ENCODE results near the gene PHB1. TPM values are rescaled to one million over a fixed set of nuclear protein-coding genes. Genes with fewer than 3 reads are reported as not detected.

PHB1 gene
- total RNA-seq, 1 experiment from 2014 or later: 413 TPM

DNA sequence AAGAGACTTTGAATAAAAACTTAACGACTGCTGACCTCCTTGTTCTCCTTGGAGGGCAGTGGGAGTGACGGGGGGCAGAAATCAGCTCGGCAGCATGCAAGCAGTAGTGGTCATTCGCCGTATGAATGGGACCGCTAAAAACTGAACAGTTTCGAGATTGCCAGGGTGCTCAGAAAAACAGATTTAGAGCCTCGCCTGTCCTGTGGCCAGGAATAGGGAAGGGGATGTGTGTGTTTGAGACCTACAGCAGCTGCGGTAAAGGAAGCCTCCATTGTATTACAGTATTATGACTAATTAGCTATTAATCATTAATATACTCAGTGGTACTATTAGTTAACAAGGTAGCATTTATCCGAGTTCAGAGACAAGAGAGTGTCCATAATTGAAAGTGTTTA lies 52.0 kb downstream of the PHB1 start:
- Mint-ChIP-seq H3K27me3 (ENCODE audit: unreplicated experiment) (no peaks in the 10 kb centered on the region), H3K36me3 (ENCODE audit: insufficient read depth, unreplicated experiment) (peaks cover 22% of the 10 kb centered on the region), H3K4me1 (ENCODE audit: low read depth, unreplicated experiment) (peaks cover 36% of the 10 kb centered on the region), H3K4me3 (ENCODE audit: low read depth, unreplicated experiment) (peak overlapping the region; percentile 74), H3K27ac (ENCODE audit: unreplicated experiment) (peak overlapping the region; percentile 57), H3K9me3 (ENCODE audit: low read depth, unreplicated experiment) (no peaks in the 10 kb centered on the region)
- BruUV-seq (replicated peaks): TSS peak; percentile 34
- DNase-seq: no peak
- intact Hi-C loops (cut with micrococcal nuclease; ENCODE audit: unreplicated experiment): loop anchor here (2.0 kb wide), 1 partner anchor 32 kb away; no protein-coding TSS in a partner anchor
- CTCF ChIA-PET: interaction anchor here (0.5 to 1.3 kb wide), 11 partner anchors 8 to 1991 kb away, joined by 3 to 7 read pairs (median 3); no protein-coding TSS in a partner anchor
- TF ChIP-seq, protein P1, sequence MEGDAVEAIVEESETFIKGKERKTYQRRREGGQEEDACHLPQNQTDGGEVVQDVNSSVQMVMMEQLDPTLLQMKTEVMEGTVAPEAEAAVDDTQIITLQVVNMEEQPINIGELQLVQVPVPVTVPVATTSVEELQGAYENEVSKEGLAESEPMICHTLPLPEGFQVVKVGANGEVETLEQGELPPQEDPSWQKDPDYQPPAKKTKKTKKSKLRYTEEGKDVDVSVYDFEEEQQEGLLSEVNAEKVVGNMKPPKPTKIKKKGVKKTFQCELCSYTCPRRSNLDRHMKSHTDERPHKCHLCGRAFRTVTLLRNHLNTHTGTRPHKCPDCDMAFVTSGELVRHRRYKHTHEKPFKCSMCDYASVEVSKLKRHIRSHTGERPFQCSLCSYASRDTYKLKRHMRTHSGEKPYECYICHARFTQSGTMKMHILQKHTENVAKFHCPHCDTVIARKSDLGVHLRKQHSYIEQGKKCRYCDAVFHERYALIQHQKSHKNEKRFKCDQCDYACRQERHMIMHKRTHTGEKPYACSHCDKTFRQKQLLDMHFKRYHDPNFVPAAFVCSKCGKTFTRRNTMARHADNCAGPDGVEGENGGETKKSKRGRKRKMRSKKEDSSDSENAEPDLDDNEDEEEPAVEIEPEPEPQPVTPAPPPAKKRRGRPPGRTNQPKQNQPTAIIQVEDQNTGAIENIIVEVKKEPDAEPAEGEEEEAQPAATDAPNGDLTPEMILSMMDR (IDR thresholded peaks at IDR 0.05; ENCODE audit: unreplicated experiment): no peak

DNA sequence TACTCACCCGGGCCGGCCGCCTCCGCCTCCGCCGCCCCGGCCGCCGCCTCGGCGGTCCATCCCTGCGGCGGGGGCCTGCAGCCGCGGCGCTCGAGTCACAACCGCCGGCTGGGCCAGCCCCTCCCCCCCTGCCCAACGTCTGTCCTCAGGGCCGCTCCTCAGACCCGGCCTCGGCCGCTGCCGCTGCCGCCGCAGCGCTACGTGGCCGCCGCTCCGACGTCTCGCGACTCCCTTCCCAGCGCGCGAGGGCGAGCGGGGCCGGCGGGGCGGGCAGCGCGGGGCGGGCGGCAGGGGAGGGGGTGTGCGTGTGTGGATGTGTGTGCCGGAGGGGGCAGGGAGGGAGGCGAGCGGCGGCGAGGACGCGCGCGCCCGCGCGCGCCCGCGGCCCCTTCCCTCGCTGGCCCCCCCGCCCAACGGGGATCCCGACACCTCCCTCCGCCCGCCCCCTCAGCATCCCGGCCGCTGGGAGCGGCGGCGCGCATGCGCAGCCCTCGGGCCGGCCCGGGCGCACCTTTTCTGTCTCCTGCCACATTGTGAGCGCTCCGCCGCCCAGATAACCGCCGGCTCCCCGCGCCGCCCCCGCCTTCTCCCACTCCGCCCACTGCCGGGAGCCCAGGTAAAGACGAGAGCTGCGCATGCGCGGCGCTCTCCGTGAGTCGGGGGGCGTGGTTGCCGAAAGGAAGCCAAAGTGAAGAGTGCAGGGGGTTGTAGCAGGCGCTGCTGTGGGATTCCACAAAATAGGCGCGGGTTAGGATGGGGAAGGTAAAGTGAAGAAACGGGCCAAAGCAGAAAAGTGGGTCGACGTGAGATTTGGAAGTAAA lies 52.6 kb downstream of the PHB1 start, which contains the start of gene ZNF652:
ZNF652 (minus strand) TSS at position 349 of the 821 bp plus-strand sequence. CDS start 44,525 bp downstream, outside the sequence.
- H3K36me3 Mint-ChIP-seq (ENCODE audit: insufficient read depth, unreplicated experiment): peaks cover 22% of the 10 kb centered on the region
- peak; percentile 100 for DNase-seq
- CTCF ChIA-PET: interaction anchor here (0.5 to 1.3 kb wide), 11 partner anchors 9 to 1992 kb away, joined by 3 to 7 read pairs (median 3); no protein-coding TSS in a partner anchor
- TF ChIP-seq, protein P1 (IDR thresholded peaks at IDR 0.05; ENCODE audit: unreplicated experiment): no peak
- H3K27me3 Mint-ChIP-seq (ENCODE audit: unreplicated experiment): no peaks in the 10 kb centered on the region
- peak within 1 kb of the TSS; percentile 88 for H3K27ac Mint-ChIP-seq (ENCODE audit: unreplicated experiment)
- H3K4me3 Mint-ChIP-seq (ENCODE audit: low read depth, unreplicated experiment): peak within 1 kb of the TSS; percentile 74
- H3K4me1 Mint-ChIP-seq (ENCODE audit: low read depth, unreplicated experiment): peaks cover 36% of the 10 kb centered on the region
- BruUV-seq (replicated peaks): no TSS peak
- H3K9me3 Mint-ChIP-seq (ENCODE audit: low read depth, unreplicated experiment): no peaks in the 10 kb centered on the region
- intact Hi-C loops (cut with micrococcal nuclease; ENCODE audit: unreplicated experiment): loop anchor here (2.0 kb wide), 2 partner anchors 33 to 47 kb away; no protein-coding TSS in a partner anchor

GRCh38 chr17:49361129-49361901 lies 53.4 kb downstream of the PHB1 start:
- Mint-ChIP-seq H3K4me3 (ENCODE audit: low read depth, unreplicated experiment) (peak overlapping the region; percentile 74), H3K27me3 (ENCODE audit: unreplicated experiment) (no peaks in the 10 kb centered on the region), H3K4me1 (ENCODE audit: low read depth, unreplicated experiment) (peaks cover 36% of the 10 kb centered on the region), H3K36me3 (ENCODE audit: insufficient read depth, unreplicated experiment) (peaks cover 22% of the 10 kb centered on the region), H3K27ac (ENCODE audit: unreplicated experiment) (peak overlapping the region; percentile 88), H3K9me3 (ENCODE audit: low read depth, unreplicated experiment) (no peaks in the 10 kb centered on the region)
- intact Hi-C loops (cut with micrococcal nuclease; ENCODE audit: unreplicated experiment): loop anchor here (2.0 kb wide), 1 partner anchor 47 kb away; no protein-coding TSS in a partner anchor
- TF ChIP-seq, protein P1 (IDR thresholded peaks at IDR 0.05; ENCODE audit: unreplicated experiment): no peak
- no TSS peak for BruUV-seq (replicated peaks)
- peak; percentile 49 for DNase-seq
- CTCF ChIA-PET: interaction anchor here (1.3 to 1.5 kb wide), 2 partner anchors 14 to 22 kb away, joined by 3 read pairs; no protein-coding TSS in a partner anchor

GRCh38 chr17:49360796-49361128 lies 53.9 kb downstream of the PHB1 start:
- peak; percentile 54 for DNase-seq
- CTCF ChIA-PET: interaction anchor here (1.5 kb wide), 1 partner anchor 13 kb away, joined by 3 read pairs; no protein-coding TSS in a partner anchor
- intact Hi-C loops (cut with micrococcal nuclease; ENCODE audit: unreplicated experiment): loop anchor here (2.0 kb wide), 1 partner anchor 46 kb away; no protein-coding TSS in a partner anchor
- Mint-ChIP-seq H3K4me1 (ENCODE audit: low read depth, unreplicated experiment) (peaks cover 36% of the 10 kb centered on the region), H3K36me3 (ENCODE audit: insufficient read depth, unreplicated experiment) (peaks cover 22% of the 10 kb centered on the region), H3K27ac (ENCODE audit: unreplicated experiment) (peak overlapping the region; percentile 88), H3K27me3 (ENCODE audit: unreplicated experiment) (no peaks in the 10 kb centered on the region), H3K9me3 (ENCODE audit: low read depth, unreplicated experiment) (no peaks in the 10 kb centered on the region), H3K4me3 (ENCODE audit: low read depth, unreplicated experiment) (peak overlapping the region; percentile 74)
- TF ChIP-seq, protein P1 (IDR thresholded peaks at IDR 0.05; ENCODE audit: unreplicated experiment): no peak
- BruUV-seq (replicated peaks): no TSS peak
